ENCODE measurements around the gene UBE2D3.
A peak's percentile ranks its signal among the peaks of the same experiment; 100 is the strongest.
"Not testable (repeated sequence)": the region's sequence is repeated elsewhere in the genome, so short reads cannot be mapped to it uniquely, and the experiment has no call there.

Gene UBE2D3

DNA sequence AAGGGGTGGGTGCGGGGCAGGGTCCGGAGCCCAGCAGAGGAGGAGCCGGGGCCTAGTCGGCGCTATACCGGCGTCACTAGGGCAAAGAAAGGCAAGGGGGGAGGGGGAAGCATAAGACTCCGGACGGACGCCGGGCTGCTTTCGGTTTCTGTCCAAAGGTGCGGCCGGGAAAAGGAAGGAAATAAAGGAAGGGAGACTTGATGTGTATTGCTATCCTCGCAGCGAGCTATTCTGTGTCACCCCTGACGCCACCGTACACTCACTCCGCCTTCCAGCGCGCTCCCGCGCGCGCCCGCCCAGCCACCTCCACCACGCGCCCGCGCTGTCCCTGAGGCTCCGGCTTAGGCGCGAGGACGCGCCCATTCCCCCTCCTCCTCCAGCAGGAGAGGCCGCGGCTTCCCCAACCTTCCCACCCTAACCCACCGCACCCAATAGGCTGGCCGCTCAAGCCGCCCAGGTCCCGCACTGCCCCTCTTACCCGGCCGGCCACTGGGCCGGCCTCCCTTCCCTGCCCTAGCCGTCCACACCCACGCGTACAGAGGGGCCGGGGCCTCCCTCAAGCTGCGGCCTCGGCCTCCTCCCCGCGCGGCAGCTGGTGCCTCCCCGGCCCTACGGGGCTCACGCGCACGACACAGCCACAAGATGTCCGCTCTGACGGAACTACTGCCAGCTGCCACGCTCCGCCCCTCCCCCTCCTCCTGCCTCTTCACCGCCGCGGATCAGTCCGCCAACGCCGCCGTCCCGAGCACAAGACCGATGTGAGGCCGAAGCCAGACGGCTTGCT, at the start of gene UBE2D3:
Gene UBE2D3, minus strand, starts transcription at position 662 of the 784 bp plus-strand sequence. CDS start 1,043 bp downstream, outside the sequence.
- peak; percentile 96 for DNase-seq

GRCh38 chr4:102871772-102872171, 44.4 kb upstream of the UBE2D3 start:
- no peak for DNase-seq

DNA sequence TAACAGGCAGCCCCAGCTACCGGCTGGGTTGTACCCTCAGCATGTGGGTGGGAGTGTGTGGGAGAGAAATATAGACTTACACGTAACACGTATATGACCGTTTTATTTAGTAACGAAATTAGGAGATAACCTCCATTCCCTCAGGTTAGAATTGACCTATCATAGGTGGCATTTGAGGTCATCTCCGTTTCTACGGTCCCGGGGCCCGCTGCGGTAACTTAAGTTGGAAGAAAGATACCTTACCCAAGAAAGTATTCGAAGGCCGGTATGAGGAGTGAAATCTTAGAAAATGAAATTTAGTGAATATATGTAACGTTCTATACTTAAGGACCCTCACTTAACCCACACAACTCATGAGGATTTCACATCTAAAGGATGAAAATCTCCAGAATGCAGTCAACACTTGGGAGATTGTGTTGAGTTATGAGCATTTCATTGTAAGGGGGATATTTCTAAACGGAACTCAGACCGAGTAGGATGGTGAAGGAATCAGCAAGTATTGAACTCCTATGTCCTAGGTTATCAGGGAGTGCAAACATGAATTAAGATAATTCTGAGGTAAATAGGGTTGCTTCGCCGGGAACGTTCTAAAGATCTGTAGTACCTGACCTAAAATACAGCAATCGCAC, 42.3 kb upstream of the UBE2D3 start:
- DNase-seq, result no peak

- peak; percentile 86 for DNase-seq
Measured at GRCh38 chr4:102868781-102869568, 41.6 kb upstream of the UBE2D3 start, which contains the start of gene CISD2. CISD2 (plus strand) TSS chr4:102868992; CDS start chr4:102869085, 93 bp downstream.

GRCh38 chr4:102868153-102868780, 40.9 kb upstream of the UBE2D3 start:
- DNase-seq, result peak; percentile 13

GRCh38 chr4:102867278-102868152, 40.2 kb upstream of the UBE2D3 start:
- DNase-seq, result no peak

DNA sequence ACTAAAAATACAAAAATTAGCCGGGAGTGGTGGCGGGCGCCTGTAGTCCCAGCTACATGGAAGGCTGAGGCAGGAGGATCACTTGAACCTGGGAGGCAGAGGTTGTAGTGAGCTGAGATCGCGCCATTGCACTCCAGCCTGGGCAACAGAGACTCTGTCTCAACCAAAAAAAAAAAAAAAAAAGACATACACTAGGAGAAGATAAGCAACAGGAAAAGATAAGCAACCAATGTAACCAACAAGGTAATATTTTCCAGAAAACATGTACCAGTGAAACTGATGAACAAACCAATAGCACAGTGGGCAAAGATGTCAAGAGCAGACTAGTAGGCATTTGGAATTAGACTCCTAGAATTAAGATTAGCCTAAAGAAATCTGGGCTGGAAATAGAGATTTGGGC, 38.0 kb upstream of the UBE2D3 start:
- not testable (repeated sequence) for DNase-seq

- no peak for DNase-seq
Measured at GRCh38 chr4:102862747-102863146, 35.4 kb upstream of the UBE2D3 start.

DNA sequence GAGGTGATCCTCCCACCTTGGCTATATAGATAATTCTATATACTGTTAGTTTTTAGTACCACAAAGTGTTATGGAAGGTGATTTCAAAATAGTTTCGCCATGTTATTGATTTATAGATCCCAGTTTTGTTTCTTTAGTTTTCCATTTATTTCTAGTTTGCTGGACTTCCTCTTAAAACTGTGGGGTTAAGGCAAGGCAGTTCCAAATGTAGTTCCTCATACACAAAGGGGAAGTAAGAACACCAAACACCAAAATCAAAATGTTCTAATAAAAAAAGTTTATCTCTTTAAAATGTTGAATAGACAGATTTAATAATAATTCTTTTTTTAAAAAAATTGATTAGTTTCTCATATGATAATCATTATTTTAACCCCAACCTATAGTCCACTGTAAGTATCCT, 34.7 kb upstream of the UBE2D3 start:
- DNase-seq, result no peak

- DNase-seq, result no peak
Measured at GRCh38 chr4:102860611-102861324, 33.4 kb upstream of the UBE2D3 start.

- no peak for DNase-seq
Measured at GRCh38 chr4:102858828-102859464, 31.6 kb upstream of the UBE2D3 start.

DNA sequence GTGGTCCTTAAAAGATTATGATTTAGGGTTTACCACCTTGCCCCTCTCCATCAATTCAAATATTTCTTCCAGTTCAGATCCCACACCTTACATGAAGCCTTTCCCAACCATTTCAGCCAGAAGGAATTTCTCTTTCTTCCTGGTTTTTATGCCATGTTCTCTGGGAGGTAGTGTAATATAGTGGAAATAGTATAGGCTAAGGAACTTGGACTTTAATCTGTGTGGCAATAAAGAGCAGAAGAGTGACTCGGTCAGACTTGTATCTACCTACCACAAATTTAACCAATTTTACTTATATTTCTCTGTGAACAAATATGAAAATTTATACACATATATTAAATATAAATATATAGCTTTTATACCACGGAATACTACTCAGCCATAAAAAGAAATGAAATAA, 23.0 kb upstream of the UBE2D3 start:
- DNase-seq, result no peak

- no peak for DNase-seq
Measured at GRCh38 chr4:102849579-102850104, 22.3 kb upstream of the UBE2D3 start.

- no peak for DNase-seq
Measured at GRCh38 chr4:102847687-102848086, 20.3 kb upstream of the UBE2D3 start.

GRCh38 chr4:102843938-102844337, 16.6 kb upstream of the UBE2D3 start:
- DNase-seq, result no peak

GRCh38 chr4:102843273-102843672, 15.9 kb upstream of the UBE2D3 start:
- no peak for DNase-seq

DNA sequence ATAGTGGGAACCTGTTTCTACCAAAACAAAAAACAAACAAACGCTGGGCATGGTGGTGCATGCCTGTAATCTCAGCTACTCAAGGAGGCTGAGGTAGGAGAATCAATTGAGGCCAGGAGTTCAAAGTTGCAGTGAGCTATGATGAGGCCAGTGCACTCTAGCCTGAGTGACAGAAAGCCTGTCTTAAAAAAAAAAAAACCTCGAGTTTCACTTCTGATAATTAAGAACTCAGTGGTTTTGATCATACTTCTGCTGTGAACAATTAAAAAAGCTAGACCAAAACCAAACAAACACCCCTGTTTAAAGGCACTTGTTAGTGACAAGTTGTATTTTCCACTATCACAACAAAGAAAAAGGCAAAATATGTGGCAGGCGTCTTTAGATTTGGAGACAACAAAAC, 15.0 kb upstream of the UBE2D3 start:
- no peak for DNase-seq

- DNase-seq, result no peak
Measured at GRCh38 chr4:102836596-102836995, 9.2 kb upstream of the UBE2D3 start.

DNA sequence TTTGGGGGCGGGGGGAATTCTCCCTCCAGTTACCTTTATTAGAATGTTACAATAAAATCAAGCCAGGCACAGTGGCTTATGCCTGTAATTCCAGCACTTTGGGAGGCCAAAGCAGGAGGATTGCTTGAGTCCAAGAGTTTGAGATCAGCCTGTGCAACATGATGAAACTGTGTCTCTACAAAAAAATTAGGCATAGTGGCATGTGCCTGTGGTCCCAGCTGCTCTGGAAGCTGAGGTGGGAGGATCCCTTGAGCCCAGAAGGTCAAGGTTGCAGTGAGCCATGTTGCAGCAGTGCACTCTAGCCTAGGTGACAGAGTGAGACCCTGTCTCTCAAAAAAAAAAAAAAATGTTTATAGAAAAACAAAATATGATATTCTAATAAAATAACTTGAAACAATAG, 5.3 kb upstream of the UBE2D3 start:
- DNase-seq, result no peak

- no peak for DNase-seq
Measured at GRCh38 chr4:102832105-102832504, 4.8 kb upstream of the UBE2D3 start.

GRCh38 chr4:102829803-102830202, 2.5 kb upstream of the UBE2D3 start:
- DNase-seq, result no peak

Data from activated CD4-positive, alpha-beta T cell treated with anti-CD3 and anti-CD28 coated beads, Interleukin-2, amount 50 U/mL, for 1 hour (primary cell).